HepG2 (cell line): ENCODE data around the gene FGF7. TPM values are rescaled to one million over a fixed set of nuclear protein-coding genes. Genes with fewer than 3 reads are reported as not detected.

Experiments
- ATAC-seq: fragments of 200-7000 bp; cut with Tn5 transposase; 3 replicates; pipeline ENCODE4 v1.9.1; 2020; ENCODE audit warnings: mild to moderate bottlenecking, moderate library complexity
- BruUV-seq: library from RNA; stranded (reverse); fragments of 400-500 nt; replicated peaks from 2 replicates; lab custom pipeline; 2021; lab: Mats Ljungman, UMichigan
- CTCF ChIA-PET: fragments of 300-600 bp; formaldehyde crosslinking; extraction: SDS; loops from one replicate; lab custom pipeline; 2021; ENCODE audit warnings: low total read pairs, inconsistent platforms, low intra/inter-chr PET ratio; lab: Yijun Ruan, JAX
- POLR2A ChIA-PET: fragments of 350-600 bp; sonication (Branson Sonifier 250); formaldehyde crosslinking; loops from one replicate; lab custom pipeline; 2020; ENCODE audit warnings: antibody characterized with exemption, inconsistent platforms; lab: Yijun Ruan, JAX
- DNase-seq: peaks from one replicate; pipeline ENCODE4 v3.0.0-alpha.2; 2015; ENCODE audit warnings: low spot score
- FAIRE-seq: peaks from 3 replicates; lab custom pipeline; 2011; peaks lifted over from hg19 to GRCh38; lab: Jason Lieb, UNC
- H2AFZ ChIP-seq: one replicate; pipeline ENCODE4 v1.6.1; 2011; ENCODE audit warnings: low read length, inconsistent platforms
- H3K27ac ChIP-seq: fragments of 300-600 bp; 3 replicates; pipeline ENCODE4 v1.8.0; 2011; ENCODE audit warnings: mixed run types, mild to moderate bottlenecking, mixed read lengths, low read length, inconsistent platforms; ENCODE audit not compliant: insufficient read depth; ENCODE audit errors: extremely low read length
- H3K27me3 ChIP-seq, 2 experiments: fragments of 200-600 bp in 1 of 2; 2 replicates in 1 of 2; 3 replicates in 1 of 2; pipeline versions ENCODE4 v1.6.0 to v1.8.0; 2011; ENCODE audit warnings: low read length in 2 of 2, mild to moderate bottlenecking in 2 of 2, moderate library complexity in 2 of 2, inconsistent platforms in 1 of 2; ENCODE audit not compliant: insufficient read depth in 2 of 2, control insufficient read depth in 1 of 2
- H3K36me3 ChIP-seq, 2 experiments: fragments of 200-600 bp in 1 of 2; replicated peaks in 1 of 2; 2 replicates in 1 of 2; 3 replicates in 1 of 2; pipeline versions ENCODE4 v1.5.1 to v1.8.0; 2011; ENCODE audit warnings: low read length in 2 of 2, inconsistent platforms in 1 of 2; ENCODE audit not compliant: insufficient read depth in 2 of 2, control insufficient read depth in 1 of 2
- H3K4me1 ChIP-seq: 2 replicates; pipeline ENCODE4 v1.5.1; 2012; ENCODE audit warnings: low read length, inconsistent platforms; ENCODE audit not compliant: insufficient read depth
- H3K4me2 ChIP-seq: 2 replicates; pipeline ENCODE4 v1.6.0; 2011; ENCODE audit warnings: low read depth, low read length, inconsistent platforms
- H3K4me3 ChIP-seq, 3 experiments: fragments of 200-600 bp in 1 of 3; sonication (generic), shearing (Covaris generic) in 1 of 3; replicated peaks in 1 of 3; 2 replicates each; pipeline ENCODE4 v1.5.1; 2011 to 2016; ENCODE audit warnings: low read length in 3 of 3, inconsistent platforms in 2 of 3, low read depth in 2 of 3, mild to moderate bottlenecking in 2 of 3, control low read depth in 1 of 3, mixed read lengths in 1 of 3; ENCODE audit not compliant: insufficient read depth in 1 of 3
- H3K79me2 ChIP-seq: one replicate; pipeline ENCODE4 v1.6.1; 2011; ENCODE audit warnings: low read length, inconsistent platforms; ENCODE audit not compliant: insufficient read depth
- H3K9ac ChIP-seq: 2 replicates; pipeline ENCODE4 v1.6.0; 2011; ENCODE audit warnings: mild to moderate bottlenecking, low read depth, low read length, inconsistent platforms; ENCODE audit not compliant: insufficient read depth
- H3K9me3 ChIP-seq: 2 replicates; pipeline ENCODE4 v1.5.1; 2012; ENCODE audit warnings: mild to moderate bottlenecking, low read length
- H4K20me1 ChIP-seq: 2 replicates; pipeline ENCODE4 v1.6.0; 2011; ENCODE audit warnings: inconsistent platforms, mild to moderate bottlenecking, low read length, moderate library complexity; ENCODE audit not compliant: insufficient read depth
- CAMTA2 ChIP-seq: sonication (generic); formaldehyde crosslinking; IDR thresholded peaks from 2 replicates; pipeline ENCODE4 v1.4.0; 2020; ENCODE audit warnings: mild to moderate bottlenecking, missing genetic modification reagents, borderline replicate concordance
- ELF3 ChIP-seq: IDR thresholded peaks from 2 replicates; pipeline ENCODE4 v1.6.1; 2016; ENCODE audit warnings: missing genetic modification reagents, missing compliant biosample characterization
- HMG20B ChIP-seq: conservative IDR thresholded peaks from 2 replicates; pipeline ENCODE4 v1.6.1; 2016; ENCODE audit warnings: missing genetic modification reagents, missing compliant biosample characterization
- HNRNPK ChIP-seq: fragments of 200-400 bp; formaldehyde crosslinking; IDR thresholded peaks from 2 replicates; pipeline ENCODE4 v1.6.1; 2018; ENCODE audit warnings: low read length, low read depth, moderate library complexity, mild to moderate bottlenecking; ENCODE audit not compliant: poor library complexity, severe bottlenecking
- MLLT10 ChIP-seq: sonication (generic); formaldehyde crosslinking; IDR thresholded peaks from 2 replicates; pipeline ENCODE4 v1.4.0; 2020; ENCODE audit warnings: missing genetic modification reagents
- RXRB ChIP-seq: IDR thresholded peaks from 2 replicates; pipeline ENCODE4 v1.6.1; 2016; ENCODE audit warnings: borderline replicate concordance, missing genetic modification reagents, missing compliant biosample characterization
- SMYD3 ChIP-seq: sonication (generic); formaldehyde crosslinking; IDR thresholded peaks from 2 replicates; pipeline ENCODE4 v1.8.1; 2023; ENCODE audit warnings: mild to moderate bottlenecking, missing genetic modification reagents
- TCF7L2 ChIP-seq: IDR thresholded peaks from 2 replicates; pipeline ENCODE4 v1.6.1; 2011; ENCODE audit warnings: mild to moderate bottlenecking, low read depth, low read length, moderate library complexity
- UBTF ChIP-seq: sonication (generic); formaldehyde crosslinking; IDR thresholded peaks from 2 replicates; pipeline ENCODE4 v1.4.0; 2020; ENCODE audit warnings: mild to moderate bottlenecking, missing genetic modification reagents
- ZNF264 ChIP-seq: sonication (generic); formaldehyde crosslinking; IDR thresholded peaks from 2 replicates; pipeline ENCODE4 v1.4.0; 2020; ENCODE audit warnings: missing genetic modification reagents
- ZNF513 ChIP-seq: sonication (generic); formaldehyde crosslinking; conservative IDR thresholded peaks from 2 replicates; pipeline ENCODE4 v1.5.0; 2020; ENCODE audit warnings: missing genetic modification reagents
- ZNF557 ChIP-seq: sonication (generic); formaldehyde crosslinking; IDR thresholded peaks from 2 replicates; pipeline ENCODE4 v1.4.0; 2020; ENCODE audit warnings: missing genetic modification reagents
- ZNF597 ChIP-seq: sonication (generic); formaldehyde crosslinking; IDR thresholded peaks from 2 replicates; pipeline ENCODE4 v1.5.0; 2020; ENCODE audit warnings: missing genetic modification reagents
- ZNF839 ChIP-seq: sonication (generic); formaldehyde crosslinking; IDR thresholded peaks from 2 replicates; pipeline ENCODE4 v1.4.0; 2020; ENCODE audit warnings: missing genetic modification reagents, mild to moderate bottlenecking, borderline replicate concordance
- ZSCAN9 ChIP-seq: IDR thresholded peaks from 2 replicates; pipeline ENCODE4 v1.6.1; 2016; ENCODE audit warnings: borderline replicate concordance
- WGBS: methylation state at CpG from one replicate; pipeline ENCODE4 v1.1.6; 2017; ENCODE audit warnings: low lambda C conversion rate; 5-methylcytosine and 5-hydroxymethylcytosine counted together
- in situ Hi-C: cut with HindIII; loops from 2 replicates; pipeline ENCODE4 v1.10.0; 2017; ENCODE audit warnings: low pct_unique_long_range_greater_than_20kb; ENCODE audit not compliant: extremely low pct_ligation_motif_present
- intact Hi-C: fragments of 100-400 bp; cut with micrococcal nuclease; formaldehyde crosslinking; loops from one replicate; pipeline ENCODE4 v1.10.0; 2022; ENCODE audit not compliant: unreplicated experiment
- polyA plus RNA-seq, 8 experiments: library from polyadenylated mRNA; depleted of rRNA in 3 of 8; stranded (reverse) in 7 of 8; unstranded in 1 of 8; fragments of >200 nt; fragmentation: Illumina TruSeq in 4 of 8; extraction: Trizol in 4 of 8; gene quantifications; 2 replicates each; pipeline versions ENCODE4 v1.2.1 to v1.2.3, GENCODE V29; 2011 to 2016; ENCODE audit warnings: low read depth in 4 of 8, missing spikeins in 1 of 8, mixed read lengths in 1 of 8; ENCODE audit not compliant: insufficient read depth in 1 of 8
- total RNA-seq, 5 experiments: library from RNA; depleted of rRNA; stranded (reverse); fragments of >200 nt; fragmentation: Illumina TruSeq; extraction: Trizol; gene quantifications; 2 replicates each; pipeline ENCODE4 v1.2.3, GENCODE V29; 2016; ENCODE audit warnings: low read depth in 1 of 5

Gene FGF7
- total and polyA plus RNA-seq, 2 of the 13 experiments (the other 11 are each of a cell fraction or from before 2014, with no cell fraction given) = not detected

GRCh38 chr15:49495993-49496753 lies 73.1 kb downstream of the FGF7 start:
- H3K27me3 ChIP-seq = no peaks in the 10 kb centered on the region
- BruUV-seq = no TSS peak
- intact Hi-C loops (no loop called here), in situ Hi-C loops (no loop called here)
- no peak overlapping the region for H3K4me3 ChIP-seq
- no peak for DNase-seq
- H3K9me3 ChIP-seq = no peaks in the 10 kb centered on the region
- no peak overlapping the region for H3K4me2 ChIP-seq
- no peaks in the 10 kb centered on the region for H3K36me3 ChIP-seq
- H3K27ac ChIP-seq = no peak overlapping the region
- no peak for FAIRE-seq
- H3K4me1 ChIP-seq = no peaks in the 10 kb centered on the region
- no peak for ATAC-seq
- ChIA-PET POLR2A (no interaction called here), CTCF (no interaction called here)
- 9% methylated on average over 3 of the region's 3 CpGs for WGBS
- no peaks in the 10 kb centered on the region for H3K79me2 ChIP-seq
- no peaks in the 10 kb centered on the region for H4K20me1 ChIP-seq
- no peak for TF ChIP-seq TCF7L2
- TF ChIP-seq ZNF513 (CRISPR knock-in tag) = no peak
- TF ChIP-seq UBTF = no peak
- no peak for TF ChIP-seq ZNF597
- no peak for TF ChIP-seq ZNF264 (CRISPR knock-in tag)
- no peak for TF ChIP-seq CAMTA2 (CRISPR knock-in tag)
- no peak for TF ChIP-seq SMYD3
- no peak for TF ChIP-seq ZNF839 (CRISPR knock-in tag)
- TF ChIP-seq HNRNPK = no peak
- TF ChIP-seq RXRB (CRISPR knock-in tag) = no peak
- no peak for TF ChIP-seq MLLT10 (CRISPR knock-in tag)
- no peak for TF ChIP-seq HMG20B (CRISPR knock-in tag)
- no peak for TF ChIP-seq ELF3
- TF ChIP-seq ZSCAN9 (CRISPR knock-in tag) = no peak
- no peak for TF ChIP-seq ZNF557
- H3K9ac ChIP-seq = no peak overlapping the region
- no peak overlapping the region for H2AFZ ChIP-seq
